Muscle of back (tissue), 11 donors: ENCODE data around the gene TMTC1. TPM values are rescaled to one million over a fixed set of nuclear protein-coding genes. Genes with fewer than 3 reads are reported as not detected.
"Not testable (repeated sequence)": the region's sequence is repeated elsewhere in the genome, so short reads cannot be mapped to it uniquely, and the experiment has no call there.

ENCODE experiments used
- DNase-seq, 3 donors: peaks; one replicate each; pipeline versions ENCODE4 v3.0.0 to v3.0.0-alpha.2; 2013
- polyA plus RNA-seq, 10 donors: library from polyadenylated mRNA; unstranded; fragments of 120-200 nt; gene quantifications; one replicate each; pipeline ENCODE4 v1.2.1, GENCODE V29; 2013; ENCODE audit not compliant: insufficient read length in 10 of 10

Gene TMTC1
- polyA plus RNA-seq, 10 donors: 18.8 to 64.4 (median 36.6) TPM

DNA sequence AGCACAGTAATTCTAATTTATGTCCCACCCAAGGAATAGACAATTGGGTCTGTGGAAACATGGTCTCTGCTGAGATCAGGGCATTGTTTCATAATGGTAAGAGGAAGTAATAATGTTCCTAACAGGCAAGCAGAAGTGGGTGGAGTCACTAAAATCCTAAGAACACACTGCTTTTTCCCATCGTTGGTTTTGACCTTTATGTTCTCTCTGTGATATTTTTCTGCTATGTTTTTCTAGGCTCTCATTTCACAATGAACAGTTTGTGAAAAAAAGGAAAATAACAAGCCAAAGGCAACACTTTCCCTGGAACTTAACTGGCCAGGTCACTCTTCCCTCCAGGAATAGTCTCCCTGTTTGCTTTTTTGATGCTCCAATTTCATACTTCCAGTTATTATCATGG, 205.7 kb downstream of the TMTC1 start:
- no peak for DNase-seq

DNA sequence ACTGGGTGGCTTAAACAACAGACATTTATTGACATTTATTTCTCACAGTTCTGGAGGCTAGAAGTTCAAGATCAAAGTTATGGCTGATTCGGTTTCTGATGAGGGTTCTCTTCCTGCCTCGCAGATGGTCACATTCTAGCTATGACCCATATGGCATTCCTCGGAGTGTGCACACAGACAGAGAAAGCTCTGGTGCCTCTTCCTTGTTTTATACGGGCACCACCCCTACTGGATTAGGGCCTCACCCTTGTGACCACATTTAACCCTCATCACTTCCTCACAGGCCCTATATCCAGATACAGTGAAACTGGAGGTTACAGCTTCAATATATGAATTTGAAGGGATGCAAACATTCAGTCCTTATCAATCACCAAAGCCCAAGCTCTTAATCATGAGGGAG, 209.2 kb downstream of the TMTC1 start:
- no peak for DNase-seq

DNA sequence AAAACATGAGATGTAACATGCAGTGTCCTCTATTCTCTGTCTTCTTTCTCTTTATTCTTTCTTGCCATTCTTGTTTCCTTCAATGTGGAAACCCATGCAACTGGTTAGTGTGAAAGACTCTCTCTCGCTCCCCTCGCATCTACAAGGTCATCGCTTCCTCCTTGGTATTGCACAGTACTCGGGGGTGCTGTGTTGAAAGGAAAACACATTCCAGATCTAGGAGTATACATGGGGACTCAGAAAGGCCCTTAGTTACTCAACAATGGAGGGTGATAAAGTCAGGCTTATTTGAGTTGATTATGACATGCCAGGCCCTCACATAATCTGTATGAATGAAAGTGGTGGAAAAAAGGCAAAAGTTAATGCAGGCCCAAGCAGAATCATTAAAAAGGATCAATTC, 210.8 kb downstream of the TMTC1 start:
- no peak for DNase-seq

DNA sequence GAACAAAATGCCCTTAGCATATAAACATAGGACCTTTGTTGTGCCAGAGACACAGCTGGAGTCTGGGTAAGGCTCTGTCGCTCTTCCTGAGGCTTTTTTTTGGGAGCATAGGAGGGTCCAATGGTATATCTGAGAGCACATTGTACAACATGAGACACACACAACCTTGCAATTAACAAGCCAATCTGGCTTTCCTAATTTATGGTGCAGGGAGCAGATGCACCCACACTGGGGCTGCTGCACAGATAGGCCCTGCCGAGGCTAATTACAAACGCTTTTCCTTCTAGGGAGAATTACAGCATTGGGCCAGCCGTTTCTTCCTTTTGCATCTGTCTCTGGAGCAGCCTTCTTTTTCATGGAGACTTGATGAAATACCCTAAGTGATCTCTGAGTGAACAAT, 211.3 kb downstream of the TMTC1 start:
- DNase-seq: no peak

DNA sequence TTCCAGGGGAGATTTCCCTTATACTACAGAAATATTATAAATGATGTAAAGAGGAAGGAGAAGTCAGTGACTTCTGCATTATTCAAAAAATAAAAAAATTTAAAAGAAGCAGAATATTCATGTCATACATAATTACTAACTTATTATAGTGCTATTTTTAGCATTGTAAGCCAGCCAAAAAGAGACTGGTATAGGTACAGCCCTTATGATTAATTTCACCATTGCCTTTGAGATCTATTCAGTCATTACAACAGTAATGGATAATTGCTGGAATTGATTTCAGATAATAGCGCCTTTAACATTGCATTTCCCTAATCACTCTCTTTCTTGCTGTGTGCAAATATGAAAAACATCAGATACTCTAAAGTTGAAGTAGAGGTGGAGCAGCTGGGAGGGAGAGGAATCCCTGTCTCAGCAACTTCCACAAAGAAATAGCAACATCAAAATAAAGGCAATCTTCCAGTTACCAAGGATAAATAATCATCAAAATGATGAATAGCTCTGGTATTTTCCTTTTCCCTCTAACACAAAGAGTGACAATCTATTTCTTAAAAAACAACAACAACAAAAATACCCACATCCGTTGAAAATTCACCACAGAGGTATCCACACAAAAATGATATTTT, 214.5 kb downstream of the TMTC1 start:
- DNase-seq: peak in 1 of 3 donors; percentile 40

DNA sequence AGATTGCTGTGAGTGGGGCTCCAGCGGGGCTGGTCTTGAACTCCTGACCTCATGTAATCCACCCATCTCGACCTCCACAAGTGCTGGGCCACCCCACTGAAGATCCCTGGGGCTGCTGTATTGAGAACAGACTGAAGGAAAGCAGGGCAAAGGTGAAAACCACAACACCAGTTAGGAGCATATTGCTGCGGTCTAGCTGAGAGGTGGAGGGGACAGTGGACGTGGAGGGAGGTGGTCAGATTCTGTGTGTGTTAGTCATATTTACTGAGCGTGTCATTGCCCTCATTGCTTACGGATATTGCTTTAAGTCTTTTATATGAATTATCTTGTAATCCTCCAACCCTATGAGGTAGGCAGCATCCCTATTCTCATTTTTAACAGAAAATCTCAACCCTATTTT, 217.3 kb downstream of the TMTC1 start:
- DNase-seq: no peak

DNA sequence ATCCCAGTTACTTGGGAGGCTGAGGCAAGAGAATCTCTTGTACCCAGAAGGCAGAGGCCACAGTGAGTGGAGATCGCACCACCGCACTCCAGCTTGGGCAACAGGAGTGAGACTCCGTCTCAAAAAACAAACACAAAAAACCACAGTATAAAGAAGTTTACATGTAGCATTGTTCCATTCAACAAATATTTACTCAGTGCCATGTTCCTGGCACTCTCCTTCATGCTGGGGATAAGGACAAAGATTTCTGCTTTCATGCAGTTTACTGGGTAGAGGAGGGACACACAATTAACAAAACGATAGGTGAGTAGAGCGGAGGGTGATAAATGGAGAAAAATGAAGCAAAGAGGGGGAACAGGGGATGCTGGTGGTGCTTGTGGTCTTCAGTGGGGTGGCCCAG, 218.0 kb downstream of the TMTC1 start:
- DNase-seq: no peak

DNA sequence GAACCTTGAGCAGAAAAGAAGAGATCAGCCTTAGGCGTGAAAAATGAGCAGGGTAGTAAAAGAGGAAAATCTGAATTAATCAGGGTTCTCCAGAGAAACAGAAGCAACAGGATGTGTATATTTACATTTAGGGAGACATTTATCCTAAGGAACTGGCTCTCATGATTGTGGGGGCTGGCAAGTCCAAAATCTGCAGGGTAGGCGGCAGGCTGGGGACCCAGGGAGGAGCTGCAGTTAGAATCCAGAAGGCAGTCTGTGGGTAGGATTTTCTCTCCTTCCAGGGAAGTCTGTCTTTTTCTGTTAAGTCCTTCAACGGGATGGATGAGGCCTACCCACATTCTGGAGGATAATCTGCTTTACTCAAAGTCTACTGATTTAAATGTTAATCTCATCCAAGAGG, 218.8 kb downstream of the TMTC1 start:
- DNase-seq: no peak

DNA sequence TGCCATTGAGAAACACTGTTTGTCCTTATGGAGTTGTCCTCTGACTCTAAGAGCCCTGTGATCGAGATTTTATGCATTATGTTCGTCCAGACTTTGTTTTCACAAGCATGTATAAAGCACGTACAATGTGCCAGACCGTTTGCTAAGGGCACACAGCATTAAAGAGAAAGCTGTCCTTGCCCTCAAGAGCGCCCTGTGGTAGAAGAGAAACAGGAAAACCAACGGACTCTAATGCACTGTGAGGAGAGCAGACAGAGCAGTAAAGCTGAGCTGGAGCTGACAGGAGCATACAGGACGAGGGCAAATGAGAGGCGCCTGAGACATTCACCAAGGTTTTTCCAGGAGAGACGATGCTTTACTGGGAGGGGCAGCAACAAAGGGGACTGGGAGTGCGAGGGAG, 220.1 kb downstream of the TMTC1 start:
- DNase-seq: no peak

DNA sequence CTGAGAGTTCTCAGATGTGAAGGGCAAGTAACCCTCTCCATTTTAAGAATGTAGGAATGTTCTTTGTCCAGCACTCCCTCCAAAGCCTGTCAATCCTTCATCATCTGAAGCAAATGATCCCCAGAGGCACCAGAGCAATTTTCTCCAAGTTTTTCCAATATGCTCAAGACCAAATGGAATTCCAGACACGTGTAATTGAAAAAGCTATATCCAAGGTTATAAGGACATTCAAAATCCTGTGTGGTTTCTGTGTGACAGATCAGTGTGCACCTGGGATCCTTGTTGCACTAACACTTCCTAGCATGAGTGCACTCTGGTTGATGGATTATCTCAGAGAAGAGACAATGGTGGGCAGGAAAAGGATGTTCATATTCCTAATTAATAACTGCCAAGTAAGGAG, 220.7 kb downstream of the TMTC1 start:
- no peak for DNase-seq

DNA sequence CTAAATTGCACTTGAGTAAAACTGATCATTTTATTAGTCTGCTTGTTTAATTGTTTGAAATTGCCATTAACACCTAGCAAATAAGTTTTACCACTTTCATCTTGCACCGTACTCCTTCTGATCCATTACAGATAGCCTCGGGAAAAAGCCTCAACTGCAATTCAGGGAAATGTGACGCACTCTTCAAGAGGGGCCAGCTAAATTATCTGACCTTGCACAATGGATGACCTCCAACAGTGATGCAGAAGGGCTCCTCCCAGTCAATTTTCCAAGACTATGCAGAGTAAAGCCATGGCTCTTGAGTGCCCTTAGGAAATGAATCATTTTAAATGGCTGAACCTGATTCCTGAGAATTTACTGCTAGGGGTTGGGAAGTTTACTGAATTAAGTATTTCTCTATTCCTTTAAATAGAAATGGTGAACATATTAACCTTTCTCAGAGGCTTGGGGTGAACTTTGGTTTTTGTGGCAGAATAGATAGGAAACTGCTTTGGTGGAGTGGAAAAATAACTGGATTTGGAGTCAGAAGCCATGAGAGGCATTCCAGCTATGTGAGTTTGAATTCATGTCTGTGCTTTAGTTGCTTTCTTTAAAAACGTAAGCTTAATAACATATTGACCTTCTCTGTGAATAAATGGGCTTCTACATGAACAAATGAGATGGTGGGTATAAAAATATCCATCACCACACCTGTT, 221.5 kb downstream of the TMTC1 start:
- no peak for DNase-seq

DNA sequence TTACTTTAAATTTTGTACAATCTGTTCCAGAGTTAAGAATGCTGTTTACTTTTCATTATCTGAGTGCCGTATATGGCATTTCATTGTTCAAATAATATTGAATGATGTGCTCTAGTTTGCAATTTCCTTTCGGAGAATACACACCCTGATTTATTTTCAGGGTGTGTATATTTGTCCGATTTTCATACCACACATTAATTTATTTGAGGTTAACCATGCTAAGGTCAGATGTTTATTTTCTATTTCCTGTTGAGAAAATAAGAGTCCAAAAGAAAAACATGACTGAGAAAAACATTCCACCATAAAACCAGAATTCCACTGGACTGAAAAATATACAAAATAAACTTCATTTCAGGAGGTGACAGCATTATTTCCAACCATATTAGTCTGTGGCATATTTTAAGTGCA, 222.1 kb downstream of the TMTC1 start:
- DNase-seq: no peak

DNA sequence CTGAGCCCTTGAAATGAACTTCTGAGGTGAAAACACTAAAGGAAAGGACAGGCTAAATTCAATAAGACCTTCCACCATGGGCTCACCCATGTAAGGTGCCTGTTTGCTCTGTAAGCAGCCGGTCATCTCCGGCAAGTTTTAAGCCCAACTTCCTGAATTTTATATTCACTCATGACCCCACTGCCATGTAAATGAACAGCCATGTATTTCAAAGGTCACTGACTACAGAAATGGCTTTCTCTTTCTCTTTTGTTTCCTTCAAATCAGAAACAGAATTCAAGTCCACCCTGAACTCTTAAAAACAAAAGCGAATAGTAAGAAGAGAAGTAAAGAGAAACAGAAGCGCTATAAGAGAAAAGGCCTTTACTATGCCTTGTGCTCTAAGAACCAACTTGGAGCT, 224.5 kb downstream of the TMTC1 start:
- no peak for DNase-seq

DNA sequence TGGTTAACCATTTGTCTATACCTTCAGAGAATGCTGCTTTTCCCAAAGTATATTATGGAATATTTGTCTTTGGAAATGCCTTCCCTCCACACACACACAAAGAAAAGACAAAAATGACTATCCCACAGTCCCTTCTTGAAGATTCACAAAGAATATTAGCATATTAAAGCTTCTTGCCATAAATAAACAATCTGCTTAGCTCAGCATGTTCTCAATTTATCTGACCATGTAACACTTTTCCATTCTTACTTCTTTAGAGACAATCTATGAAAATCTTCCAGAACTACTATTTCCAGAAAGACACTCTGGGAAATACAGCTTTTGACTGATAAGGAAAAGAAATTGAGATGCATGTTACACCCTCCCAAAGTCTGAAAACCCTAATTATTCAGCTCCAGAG, 227.4 kb downstream of the TMTC1 start:
- DNase-seq: no peak

DNA sequence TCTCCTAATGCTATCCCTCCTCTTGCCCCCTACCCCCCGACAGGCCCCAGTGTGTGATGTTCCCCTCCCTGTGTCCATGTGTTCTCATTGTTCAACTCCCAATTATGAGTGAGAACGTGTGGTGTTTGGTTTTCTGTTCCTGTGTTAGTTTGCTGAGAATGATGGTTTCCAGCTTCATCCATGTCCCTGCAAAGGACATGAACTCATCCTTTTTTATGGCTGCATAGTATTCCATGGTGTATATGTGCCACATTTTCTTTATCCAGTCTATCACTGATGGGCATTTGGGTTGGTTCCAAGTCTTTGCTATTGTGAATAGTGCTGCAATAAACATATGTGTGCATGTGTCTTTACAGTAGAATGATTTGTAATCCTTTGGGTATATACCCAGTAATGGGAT, 228.3 kb downstream of the TMTC1 start:
- DNase-seq: not testable (repeated sequence)

DNA sequence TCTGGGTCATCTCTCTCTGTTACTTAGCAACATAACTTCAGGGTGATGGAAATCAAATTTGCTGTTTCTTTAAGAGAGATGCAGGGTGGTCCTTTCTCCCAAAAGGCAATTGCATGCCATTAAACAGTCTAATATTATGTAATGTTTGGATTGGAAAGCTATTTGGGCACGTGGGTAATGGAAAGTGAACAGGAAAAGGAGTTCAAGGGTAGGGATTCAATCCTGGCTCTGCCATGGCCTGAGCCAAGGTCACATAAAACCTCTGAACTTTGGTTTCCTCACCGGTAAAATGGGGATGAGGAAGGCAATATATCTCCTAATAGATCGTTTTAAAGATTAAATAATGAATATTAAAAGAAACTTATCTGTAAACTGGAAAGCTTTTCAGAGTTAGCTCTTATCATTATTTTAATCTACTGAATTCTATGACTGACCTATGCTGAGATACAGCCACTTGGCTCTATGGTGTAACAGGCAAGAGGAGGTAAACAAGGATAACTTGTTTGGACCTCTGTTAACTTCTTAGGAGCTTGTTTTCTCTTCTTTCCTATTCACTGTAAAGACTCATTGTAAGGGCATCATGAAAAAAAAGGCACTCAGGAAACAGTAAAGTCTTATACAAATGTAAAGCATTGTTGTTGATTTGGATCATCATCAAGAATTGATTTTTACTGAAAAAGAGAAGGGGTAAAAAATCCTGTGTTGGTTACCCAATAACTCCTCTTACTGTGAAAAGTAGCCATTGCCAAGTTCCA, 230.6 kb downstream of the TMTC1 start:
- DNase-seq: no peak

DNA sequence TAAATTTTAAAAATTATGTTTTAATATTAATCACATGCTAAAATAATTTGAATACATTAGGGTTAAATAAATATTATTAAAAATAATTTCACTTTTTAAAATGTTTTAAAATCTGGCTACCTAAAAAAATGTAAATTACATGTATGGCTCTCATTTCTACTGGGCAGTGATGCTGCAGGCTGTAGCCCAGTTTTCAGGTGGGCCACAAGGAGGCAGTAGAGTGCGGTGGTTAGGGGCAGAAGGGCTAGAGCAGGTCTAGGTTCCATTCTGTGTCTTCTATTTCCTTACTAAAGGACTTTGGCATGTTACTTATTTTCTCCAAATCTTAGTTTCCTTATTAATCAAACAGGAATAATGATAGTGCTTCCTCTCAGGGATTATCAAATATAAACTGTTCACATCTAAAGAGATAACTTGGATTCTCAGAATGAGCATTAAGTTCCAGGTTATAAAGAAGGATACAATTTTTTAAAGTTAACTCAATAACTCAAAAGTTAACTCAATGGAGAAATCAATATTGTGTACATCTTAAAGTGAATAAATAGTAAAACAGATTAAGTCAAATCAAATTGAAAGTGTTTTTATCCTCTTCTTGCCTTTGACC, 231.3 kb downstream of the TMTC1 start:
- DNase-seq: peak in 2 of 3 donors; percentile 42 to 63

DNA sequence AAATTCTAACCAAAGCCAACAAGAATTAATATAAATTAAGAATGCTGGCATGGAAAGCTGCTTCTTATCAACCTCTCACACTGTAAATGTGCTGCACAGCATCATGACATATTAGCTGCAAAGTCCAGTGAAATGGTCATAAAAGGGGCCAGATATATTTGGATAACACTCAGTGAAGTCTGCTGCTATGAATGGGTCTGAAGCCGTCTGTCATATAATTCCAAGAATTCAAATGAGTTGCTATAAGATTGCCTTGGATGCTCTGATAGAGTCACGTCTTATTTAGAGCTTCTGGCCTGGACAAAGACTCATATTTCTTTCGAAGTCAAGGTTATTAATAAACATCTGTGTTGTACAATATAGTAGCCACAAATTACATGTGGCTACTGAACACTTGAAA, 231.9 kb downstream of the TMTC1 start:
- DNase-seq: no peak

DNA sequence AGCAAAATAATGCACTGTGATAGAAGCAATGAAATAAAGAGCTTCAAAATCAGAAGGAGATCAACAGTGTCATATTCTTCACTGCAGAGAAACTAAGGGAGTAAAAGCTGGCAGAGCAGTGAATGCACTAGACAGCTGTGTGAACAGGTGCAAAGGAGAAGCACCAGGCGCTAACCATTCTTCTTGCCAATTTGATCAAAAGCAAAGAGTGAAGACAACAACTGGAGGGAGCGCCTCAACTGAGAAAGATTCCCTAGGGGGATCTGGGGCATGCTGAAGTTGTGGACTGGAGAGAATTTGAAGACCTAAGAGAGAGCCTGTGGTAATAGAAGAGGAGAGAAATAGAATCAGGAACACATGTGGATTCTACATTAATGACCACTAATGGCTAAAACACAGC, 235.9 kb downstream of the TMTC1 start:
- DNase-seq: peak; percentile 63 to 81 (median 79)

DNA sequence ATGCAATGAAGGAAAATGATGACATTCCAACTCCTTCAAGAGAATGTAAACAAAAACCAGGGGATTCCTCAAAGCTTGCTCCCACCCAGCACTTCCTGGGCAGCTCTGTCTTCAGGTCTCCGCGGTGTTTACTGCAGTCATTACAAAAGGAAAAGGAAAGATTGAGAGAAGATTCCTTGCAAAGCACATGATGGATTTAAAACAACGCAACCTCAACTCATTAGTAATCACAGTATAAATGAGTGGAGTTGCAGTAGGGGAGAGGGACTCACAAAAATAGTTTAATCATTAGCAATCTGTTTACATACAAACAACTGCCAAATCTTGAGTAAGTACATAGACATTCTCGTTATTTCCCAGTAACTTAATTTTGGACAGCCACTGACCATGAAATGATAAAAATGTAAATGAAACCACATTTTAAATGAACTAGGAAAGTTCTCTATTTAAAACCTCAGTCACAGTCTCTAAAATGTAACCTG, 236.6 kb downstream of the TMTC1 start:
- DNase-seq: peak in 1 of 3 donors; percentile 57

DNA sequence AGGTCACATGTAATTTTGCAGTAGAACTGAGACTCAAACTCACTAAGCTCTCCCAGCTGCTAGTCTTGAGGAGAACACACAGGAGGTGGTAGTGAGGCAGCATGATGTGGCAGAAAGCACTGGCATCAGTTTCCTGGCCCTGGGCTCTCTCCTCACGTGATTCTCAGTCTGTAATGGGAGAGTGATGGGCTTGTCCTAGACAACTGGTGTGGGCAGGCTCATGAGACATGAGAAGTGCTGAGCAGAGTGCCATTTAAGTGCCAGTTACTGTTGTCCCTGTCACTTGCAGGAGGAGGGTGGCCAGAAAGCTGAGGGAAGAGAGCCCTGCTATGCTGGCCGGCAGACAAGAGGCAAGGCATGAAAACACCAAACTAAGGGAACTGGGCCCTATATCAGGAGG, 237.7 kb downstream of the TMTC1 start:
- peak in 2 of 3 donors; percentile 44 to 68 for DNase-seq

DNA sequence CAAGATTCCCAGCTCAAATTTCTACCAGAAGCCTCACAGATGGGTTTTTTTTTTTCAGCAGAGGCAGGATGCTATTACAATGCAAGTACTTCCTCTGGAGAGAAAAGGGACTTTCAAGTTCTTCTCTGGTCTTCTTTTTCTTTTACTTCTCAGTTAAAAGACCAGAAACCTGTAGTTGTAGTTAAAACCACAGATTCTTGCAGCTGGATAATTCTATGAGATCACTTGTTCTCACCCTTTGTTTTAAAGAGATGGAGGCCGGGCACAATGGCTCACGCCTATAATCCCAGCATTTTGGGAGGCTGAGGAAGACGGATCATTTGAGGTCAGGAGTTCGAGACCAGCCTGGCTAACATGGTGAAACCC, 238.7 kb downstream of the TMTC1 start:
- DNase-seq: no peak
